ENCODE data around the gene ZNF785.
A peak's percentile ranks its signal among the peaks of the same experiment; 100 is the strongest.

The ZNF785 gene

GRCh38 chr16:30535106-30535776 lies 50.3 kb downstream of the ZNF785 start:
- Histone ChIP-seq H3K9me3 (ENCODE audit: control insufficient read depth, insufficient read depth, low read length) (no peaks in the 10 kb centered on the region), H3K36me3 (ENCODE audit: control insufficient read depth, insufficient read depth, low read length) (peaks cover 18% of the 10 kb centered on the region), H3K4me1 (ENCODE audit: control insufficient read depth, insufficient read depth, low read length) (peaks cover 6% of the 10 kb centered on the region; the same call in 1 of the 2 replicates), H3K27me3 (ENCODE audit: control insufficient read depth, insufficient read depth, low read length) (no peaks in the 10 kb centered on the region), H3K4me3 (ENCODE audit: low read depth, low read length) (peak overlapping the region; percentile 72), H3K9ac (ENCODE audit: low read depth, low read length) (peak overlapping the region; percentile 95), H3K27ac (ENCODE audit: low read depth, low read length) (peak overlapping the region; percentile 98)

DNA sequence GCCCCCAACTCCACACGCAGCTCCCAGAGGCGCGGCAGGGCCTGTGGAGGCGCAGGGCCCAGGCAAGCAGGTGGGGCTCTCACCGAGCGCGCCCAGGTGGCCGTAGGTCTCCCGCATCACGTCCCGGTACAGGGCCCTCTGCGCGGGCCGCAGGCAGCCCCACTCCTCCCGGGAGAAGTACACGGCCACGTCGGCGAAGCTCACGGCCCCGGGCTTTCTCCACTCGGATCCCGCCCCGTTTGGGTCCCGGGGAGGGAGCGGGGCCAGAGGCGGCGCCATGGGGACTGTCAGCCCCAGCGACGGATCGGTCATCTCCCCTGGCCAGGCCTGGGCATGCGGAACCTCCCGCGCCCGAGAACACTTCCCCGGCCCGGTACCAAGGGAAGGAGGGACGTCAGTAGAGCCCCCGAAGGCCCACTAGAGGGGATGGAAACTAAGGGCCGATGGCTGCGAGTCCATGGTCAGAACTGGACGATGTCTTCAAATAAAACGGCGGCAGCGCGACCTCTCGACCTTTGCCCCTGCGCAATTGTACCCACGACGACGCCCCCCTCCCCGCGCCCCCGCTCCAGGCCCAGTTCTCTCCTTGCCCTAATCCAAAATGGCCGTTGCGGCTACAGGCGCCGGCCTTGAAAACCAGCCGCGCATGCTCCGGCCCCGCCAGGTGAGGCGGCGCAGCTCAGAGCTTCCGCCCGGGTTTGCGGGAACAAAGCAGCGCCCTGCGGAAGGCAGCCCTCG lies 51.0 kb downstream of the ZNF785 start, which contains the start of gene ZNF747:
ZNF747 (minus strand) TSS at position 491 of the 738 bp plus-strand sequence; CDS start at position 312, 179 bp downstream.
- peak within 1 kb of the TSS; percentile 95 for H3K9ac ChIP-seq (ENCODE audit: low read depth, low read length)
- H3K9me3 ChIP-seq (ENCODE audit: control insufficient read depth, insufficient read depth, low read length), result no peaks in the 10 kb centered on the region
- H3K4me3 ChIP-seq (ENCODE audit: low read depth, low read length), result peak within 1 kb of the TSS; percentile 72
- peak within 1 kb of the TSS; percentile 98 for H3K27ac ChIP-seq (ENCODE audit: low read depth, low read length)
- peaks cover 6% of the 10 kb centered on the region; the same call in 1 of the 2 replicates for H3K4me1 ChIP-seq (ENCODE audit: control insufficient read depth, insufficient read depth, low read length)
- peaks cover 18% of the 10 kb centered on the region for H3K36me3 ChIP-seq (ENCODE audit: control insufficient read depth, insufficient read depth, low read length)
- no peaks in the 10 kb centered on the region for H3K27me3 ChIP-seq (ENCODE audit: control insufficient read depth, insufficient read depth, low read length)

GRCh38 chr16:30533748-30534367 lies 51.6 kb downstream of the ZNF785 start:
- Histone ChIP-seq H3K9ac (ENCODE audit: low read depth, low read length) (peak overlapping the region; percentile 95), H3K27ac (ENCODE audit: low read depth, low read length) (peak overlapping the region; percentile 98), H3K4me1 (ENCODE audit: control insufficient read depth, insufficient read depth, low read length) (peaks cover 6% of the 10 kb centered on the region; the same call in 1 of the 2 replicates), H3K36me3 (ENCODE audit: control insufficient read depth, insufficient read depth, low read length) (peaks cover 18% of the 10 kb centered on the region), H3K27me3 (ENCODE audit: control insufficient read depth, insufficient read depth, low read length) (no peaks in the 10 kb centered on the region), H3K9me3 (ENCODE audit: control insufficient read depth, insufficient read depth, low read length) (no peaks in the 10 kb centered on the region), H3K4me3 (ENCODE audit: low read depth, low read length) (peak overlapping the region; percentile 72)

- no peak overlapping the region for H3K9ac ChIP-seq (ENCODE audit: low read depth, low read length)
- H3K27ac ChIP-seq (ENCODE audit: low read depth, low read length), result no peak overlapping the region
Measured at GRCh38 chr16:30533146-30533522, 52.4 kb downstream of the ZNF785 start.

GRCh38 chr16:30532285-30533145 lies 53.0 kb downstream of the ZNF785 start:
- H3K9me3 ChIP-seq (ENCODE audit: control insufficient read depth, insufficient read depth, low read length), result no peaks in the 10 kb centered on the region
- no peak overlapping the region for H3K4me3 ChIP-seq (ENCODE audit: low read depth, low read length)

More at GRCh38 chr16:30533146-30533522, 52.4 kb downstream of the ZNF785 start:
- Histone ChIP-seq H3K27me3 (ENCODE audit: control insufficient read depth, insufficient read depth, low read length) (no peaks in the 10 kb centered on the region), H3K36me3 (ENCODE audit: control insufficient read depth, insufficient read depth, low read length) (peaks cover 18% of the 10 kb centered on the region), H3K9me3 (ENCODE audit: control insufficient read depth, insufficient read depth, low read length) (no peaks in the 10 kb centered on the region), H3K4me1 (ENCODE audit: control insufficient read depth, insufficient read depth, low read length) (peaks cover 6% of the 10 kb centered on the region; the same call in 1 of the 2 replicates), H3K4me3 (ENCODE audit: low read depth, low read length) (peak overlapping the region; percentile 72; the same call in 1 of the 2 replicates)

More at GRCh38 chr16:30532285-30533145, 53.0 kb downstream of the ZNF785 start:
- Histone ChIP-seq H3K27ac (ENCODE audit: low read depth, low read length) (no peak overlapping the region), H3K36me3 (ENCODE audit: control insufficient read depth, insufficient read depth, low read length) (peaks cover 18% of the 10 kb centered on the region), H3K4me1 (ENCODE audit: control insufficient read depth, insufficient read depth, low read length) (peaks cover 12% of the 10 kb centered on the region), H3K27me3 (ENCODE audit: control insufficient read depth, insufficient read depth, low read length) (no peaks in the 10 kb centered on the region), H3K9ac (ENCODE audit: low read depth, low read length) (no peak overlapping the region)
